ENCODE measurements around the gene USP17L25.
"Not testable (repeated sequence)": the region's sequence is repeated elsewhere in the genome, so short reads cannot be mapped to it uniquely, and the experiment has no call there.

Gene USP17L25, protein sequence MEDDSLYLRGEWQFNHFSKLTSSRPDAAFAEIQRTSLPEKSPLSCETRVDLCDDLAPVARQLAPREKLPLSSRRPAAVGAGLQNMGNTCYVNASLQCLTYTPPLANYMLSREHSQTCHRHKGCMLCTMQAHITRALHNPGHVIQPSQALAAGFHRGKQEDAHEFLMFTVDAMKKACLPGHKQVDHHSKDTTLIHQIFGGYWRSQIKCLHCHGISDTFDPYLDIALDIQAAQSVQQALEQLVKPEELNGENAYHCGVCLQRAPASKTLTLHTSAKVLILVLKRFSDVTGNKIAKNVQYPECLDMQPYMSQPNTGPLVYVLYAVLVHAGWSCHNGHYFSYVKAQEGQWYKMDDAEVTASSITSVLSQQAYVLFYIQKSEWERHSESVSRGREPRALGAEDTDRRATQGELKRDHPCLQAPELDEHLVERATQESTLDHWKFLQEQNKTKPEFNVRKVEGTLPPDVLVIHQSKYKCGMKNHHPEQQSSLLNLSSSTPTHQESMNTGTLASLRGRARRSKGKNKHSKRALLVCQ

DNA sequence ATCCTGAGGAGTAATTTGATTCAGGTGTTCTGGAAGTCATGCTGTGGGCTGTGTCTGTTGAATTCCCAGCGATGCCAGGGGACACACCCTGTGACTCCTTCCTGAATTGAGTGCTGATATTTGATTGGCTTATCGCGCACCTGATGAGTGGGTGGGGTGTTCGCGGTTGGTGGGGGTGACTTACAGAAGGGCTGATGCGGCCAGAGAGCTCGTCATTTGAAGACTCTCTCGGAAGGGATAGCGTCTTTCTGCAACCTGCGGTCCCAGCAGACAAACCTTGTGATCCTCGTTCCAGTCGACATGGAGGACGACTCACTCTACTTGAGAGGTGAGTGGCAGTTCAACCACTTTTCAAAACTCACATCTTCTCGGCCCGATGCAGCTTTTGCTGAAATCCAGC is at the start of gene USP17L25:
Gene USP17L25, plus strand, starts transcription at position 301 of the 400 bp plus-strand sequence. Its CDS starts 0 bp downstream, at position 301.
- DNase-seq (ENCODE audit: low read depth in 2 of 2): not testable (repeated sequence)

DNA sequence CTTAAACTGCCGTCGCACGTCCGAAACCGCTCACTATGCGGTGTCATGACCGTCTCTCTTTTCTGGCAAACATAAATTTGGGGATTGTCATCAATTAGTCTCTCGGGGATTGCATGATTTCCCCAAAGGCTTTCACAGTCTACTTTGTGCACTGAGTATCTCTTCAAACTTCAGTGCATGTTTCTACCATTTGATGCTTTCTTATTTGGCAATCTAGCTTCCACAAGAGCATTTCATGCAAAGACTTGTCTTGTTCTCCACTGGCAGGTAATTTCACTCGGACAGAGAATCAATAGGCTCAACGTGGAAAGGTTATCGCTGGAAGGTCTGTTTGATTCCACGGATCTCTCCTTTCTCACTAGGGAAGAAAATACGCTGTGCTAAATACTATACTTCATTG is 5.5 kb upstream of the USP17L25 start:
- DNase-seq (ENCODE audit: low read depth in 2 of 2): not testable (repeated sequence)

DNA sequence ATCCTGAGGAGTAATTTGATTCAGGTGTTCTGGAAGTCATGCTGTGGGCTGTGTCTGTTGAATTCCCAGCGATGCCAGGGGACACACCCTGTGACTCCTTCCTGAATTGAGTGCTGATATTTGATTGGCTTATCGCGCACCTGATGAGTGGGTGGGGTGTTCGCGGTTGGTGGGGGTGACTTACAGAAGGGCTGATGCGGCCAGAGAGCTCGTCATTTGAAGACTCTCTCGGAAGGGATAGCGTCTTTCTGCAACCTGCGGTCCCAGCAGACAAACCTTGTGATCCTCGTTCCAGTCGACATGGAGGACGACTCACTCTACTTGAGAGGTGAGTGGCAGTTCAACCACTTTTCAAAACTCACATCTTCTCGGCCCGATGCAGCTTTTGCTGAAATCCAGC is 4.8 kb upstream of the USP17L25 start, which contains the start of gene USP17L24:
Gene USP17L24, plus strand, starts transcription at position 301 of the 400 bp plus-strand sequence. Its CDS starts 0 bp downstream, at position 301.
- not testable (repeated sequence) for DNase-seq (ENCODE audit: low read depth in 2 of 2)

DNA sequence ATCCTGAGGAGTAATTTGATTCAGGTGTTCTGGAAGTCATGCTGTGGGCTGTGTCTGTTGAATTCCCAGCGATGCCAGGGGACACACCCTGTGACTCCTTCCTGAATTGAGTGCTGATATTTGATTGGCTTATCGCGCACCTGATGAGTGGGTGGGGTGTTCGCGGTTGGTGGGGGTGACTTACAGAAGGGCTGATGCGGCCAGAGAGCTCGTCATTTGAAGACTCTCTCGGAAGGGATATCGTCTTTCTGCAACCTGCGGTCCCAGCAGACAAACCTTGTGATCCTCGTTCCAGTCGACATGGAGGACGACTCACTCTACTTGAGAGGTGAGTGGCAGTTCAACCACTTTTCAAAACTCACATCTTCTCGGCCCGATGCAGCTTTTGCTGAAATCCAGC is 4.6 kb downstream of the USP17L25 start, which contains the start of gene USP17L26:
Gene USP17L26, plus strand, starts transcription at position 301 of the 400 bp plus-strand sequence. Its CDS starts 0 bp downstream, at position 301.
- DNase-seq (ENCODE audit: low read depth in 2 of 2): not testable (repeated sequence)

DNA sequence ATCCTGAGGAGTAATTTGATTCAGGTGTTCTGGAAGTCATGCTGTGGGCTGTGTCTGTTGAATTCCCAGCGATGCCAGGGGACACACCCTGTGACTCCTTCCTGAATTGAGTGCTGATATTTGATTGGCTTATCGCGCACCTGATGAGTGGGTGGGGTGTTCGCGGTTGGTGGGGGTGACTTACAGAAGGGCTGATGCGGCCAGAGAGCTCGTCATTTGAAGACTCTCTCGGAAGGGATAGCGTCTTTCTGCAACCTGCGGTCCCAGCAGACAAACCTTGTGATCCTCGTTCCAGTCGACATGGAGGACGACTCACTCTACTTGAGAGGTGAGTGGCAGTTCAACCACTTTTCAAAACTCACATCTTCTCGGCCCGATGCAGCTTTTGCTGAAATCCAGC is 9.4 kb downstream of the USP17L25 start, which contains the start of gene USP17L5:
Gene USP17L5, plus strand, starts transcription at position 301 of the 400 bp plus-strand sequence. Its CDS starts 0 bp downstream, at position 301.
- DNase-seq (ENCODE audit: low read depth in 2 of 2): not testable (repeated sequence)

DNA sequence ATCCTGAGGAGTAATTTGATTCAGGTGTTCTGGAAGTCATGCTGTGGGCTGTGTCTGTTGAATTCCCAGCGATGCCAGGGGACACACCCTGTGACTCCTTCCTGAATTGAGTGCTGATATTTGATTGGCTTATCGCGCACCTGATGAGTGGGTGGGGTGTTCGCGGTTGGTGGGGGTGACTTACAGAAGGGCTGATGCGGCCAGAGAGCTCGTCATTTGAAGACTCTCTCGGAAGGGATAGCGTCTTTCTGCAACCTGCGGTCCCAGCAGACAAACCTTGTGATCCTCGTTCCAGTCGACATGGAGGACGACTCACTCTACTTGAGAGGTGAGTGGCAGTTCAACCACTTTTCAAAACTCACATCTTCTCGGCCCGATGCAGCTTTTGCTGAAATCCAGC is 14.1 kb downstream of the USP17L25 start, which contains the start of gene USP17L27:
Gene USP17L27, plus strand, starts transcription at position 301 of the 400 bp plus-strand sequence. Its CDS starts 0 bp downstream, at position 301.
- not testable (repeated sequence) for DNase-seq (ENCODE audit: low read depth in 2 of 2)

DNA sequence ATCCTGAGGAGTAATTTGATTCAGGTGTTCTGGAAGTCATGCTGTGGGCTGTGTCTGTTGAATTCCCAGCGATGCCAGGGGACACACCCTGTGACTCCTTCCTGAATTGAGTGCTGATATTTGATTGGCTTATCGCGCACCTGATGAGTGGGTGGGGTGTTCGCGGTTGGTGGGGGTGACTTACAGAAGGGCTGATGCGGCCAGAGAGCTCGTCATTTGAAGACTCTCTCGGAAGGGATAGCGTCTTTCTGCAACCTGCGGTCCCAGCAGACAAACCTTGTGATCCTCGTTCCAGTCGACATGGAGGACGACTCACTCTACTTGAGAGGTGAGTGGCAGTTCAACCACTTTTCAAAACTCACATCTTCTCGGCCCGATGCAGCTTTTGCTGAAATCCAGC is 18.9 kb downstream of the USP17L25 start, which contains the start of gene USP17L28:
Gene USP17L28, plus strand, starts transcription at position 301 of the 400 bp plus-strand sequence. Its CDS starts 0 bp downstream, at position 301.
- DNase-seq (ENCODE audit: low read depth in 2 of 2): not testable (repeated sequence)

DNA sequence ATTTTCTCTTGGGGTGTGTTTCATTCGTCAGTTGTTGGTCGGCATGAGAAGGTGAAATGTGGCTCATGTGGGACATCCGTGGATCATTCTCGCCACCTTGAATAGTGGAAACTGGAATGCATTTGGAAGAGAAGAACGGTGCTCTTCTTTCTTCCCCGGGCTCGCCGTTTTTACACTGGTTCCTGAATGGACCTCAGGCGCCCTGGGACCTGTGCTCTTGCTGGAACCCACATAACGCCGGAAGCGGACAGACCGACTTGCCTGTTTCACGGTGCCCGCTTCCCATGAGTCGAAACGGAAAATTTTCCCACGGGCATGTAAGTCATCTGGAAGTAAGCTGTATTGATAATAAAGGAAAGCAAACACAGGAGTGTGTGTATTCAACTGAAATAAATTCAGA is 21.2 kb downstream of the USP17L25 start:
- DNase-seq (ENCODE audit: low read depth in 2 of 2): not testable (repeated sequence)

DNA sequence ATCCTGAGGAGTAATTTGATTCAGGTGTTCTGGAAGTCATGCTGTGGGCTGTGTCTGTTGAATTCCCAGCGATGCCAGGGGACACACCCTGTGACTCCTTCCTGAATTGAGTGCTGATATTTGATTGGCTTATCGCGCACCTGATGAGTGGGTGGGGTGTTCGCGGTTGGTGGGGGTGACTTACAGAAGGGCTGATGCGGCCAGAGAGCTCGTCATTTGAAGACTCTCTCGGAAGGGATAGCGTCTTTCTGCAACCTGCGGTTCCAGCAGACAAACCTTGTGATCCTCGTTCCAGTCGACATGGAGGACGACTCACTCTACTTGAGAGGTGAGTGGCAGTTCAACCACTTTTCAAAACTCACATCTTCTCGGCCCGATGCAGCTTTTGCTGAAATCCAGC is 23.6 kb downstream of the USP17L25 start, which contains the start of gene USP17L29:
Gene USP17L29, plus strand, starts transcription at position 301 of the 400 bp plus-strand sequence. Its CDS starts 0 bp downstream, at position 301.
- DNase-seq (ENCODE audit: low read depth in 2 of 2): not testable (repeated sequence)

DNA sequence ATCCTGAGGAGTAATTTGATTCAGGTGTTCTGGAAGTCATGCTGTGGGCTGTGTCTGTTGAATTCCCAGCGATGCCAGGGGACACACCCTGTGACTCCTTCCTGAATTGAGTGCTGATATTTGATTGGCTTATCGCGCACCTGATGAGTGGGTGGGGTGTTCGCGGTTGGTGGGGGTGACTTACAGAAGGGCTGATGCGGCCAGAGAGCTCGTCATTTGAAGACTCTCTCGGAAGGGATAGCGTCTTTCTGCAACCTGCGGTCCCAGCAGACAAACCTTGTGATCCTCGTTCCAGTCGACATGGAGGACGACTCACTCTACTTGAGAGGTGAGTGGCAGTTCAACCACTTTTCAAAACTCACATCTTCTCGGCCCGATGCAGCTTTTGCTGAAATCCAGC is 33.1 kb downstream of the USP17L25 start, which contains the start of gene USP17L30:
Gene USP17L30, plus strand, starts transcription at position 301 of the 400 bp plus-strand sequence. Its CDS starts 0 bp downstream, at position 301.
- DNase-seq (ENCODE audit: low read depth in 2 of 2): not testable (repeated sequence)

DNA sequence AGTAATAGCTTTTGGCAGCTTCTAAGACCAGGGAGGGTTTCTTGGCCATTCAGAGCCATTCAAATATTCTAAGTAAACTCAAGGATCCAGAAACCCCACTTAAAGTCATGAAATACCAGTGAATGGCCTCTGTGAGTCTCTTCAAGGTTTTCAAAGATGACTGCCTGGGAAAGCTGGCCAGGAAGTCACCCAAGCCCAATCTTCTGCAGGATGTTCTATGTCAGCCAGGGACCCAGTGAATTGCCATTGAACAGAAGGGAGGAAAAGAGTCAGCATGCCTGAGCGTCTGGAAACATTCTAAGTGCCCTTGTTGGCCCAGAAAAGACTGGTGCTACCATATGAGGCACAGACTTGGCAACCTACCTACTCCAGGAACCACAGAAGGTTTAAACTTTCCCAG is 50.2 kb downstream of the USP17L25 start:
- not testable (repeated sequence) for DNase-seq (ENCODE audit: low read depth in 2 of 2)

Measured in stimulated activated CD8-positive, alpha-beta memory T cell treated with anti-CD3 and anti-CD28 coated beads, Interleukin-2, amount 100 ng/mL, for 1 hour (primary cell).